HG03039 (cell line): ENCODE measurements around the gene CACNA2D3.

Experiments used
- ATAC-seq: cut with Tn5 transposase; IDR thresholded peaks from one replicate; pipeline ENCODE4 v1.9.1; 2021; ENCODE audit warnings: mild to moderate bottlenecking, moderate library complexity; ENCODE audit not compliant: unreplicated experiment

The CACNA2D3 gene

DNA sequence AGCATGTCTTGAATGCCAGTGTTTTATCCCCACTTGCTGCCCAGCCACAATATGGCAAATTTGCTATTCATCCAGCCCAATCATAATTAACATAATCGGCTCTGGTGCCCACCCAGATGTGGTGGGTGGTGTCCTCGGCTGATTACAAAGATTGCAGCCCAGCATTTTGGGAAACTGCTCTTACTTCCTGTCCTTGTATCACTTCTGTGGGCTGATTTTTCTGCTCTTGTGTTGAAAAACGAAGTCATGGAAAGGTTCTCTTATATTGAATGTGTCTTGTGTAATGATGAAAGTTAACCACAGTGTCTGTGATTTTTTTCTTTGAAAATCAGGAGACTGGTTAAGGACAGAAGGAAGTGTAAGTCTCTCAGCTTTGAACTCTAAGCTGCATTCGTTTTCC is 141.7 kb downstream of the CACNA2D3 start:
- no peak for ATAC-seq

DNA sequence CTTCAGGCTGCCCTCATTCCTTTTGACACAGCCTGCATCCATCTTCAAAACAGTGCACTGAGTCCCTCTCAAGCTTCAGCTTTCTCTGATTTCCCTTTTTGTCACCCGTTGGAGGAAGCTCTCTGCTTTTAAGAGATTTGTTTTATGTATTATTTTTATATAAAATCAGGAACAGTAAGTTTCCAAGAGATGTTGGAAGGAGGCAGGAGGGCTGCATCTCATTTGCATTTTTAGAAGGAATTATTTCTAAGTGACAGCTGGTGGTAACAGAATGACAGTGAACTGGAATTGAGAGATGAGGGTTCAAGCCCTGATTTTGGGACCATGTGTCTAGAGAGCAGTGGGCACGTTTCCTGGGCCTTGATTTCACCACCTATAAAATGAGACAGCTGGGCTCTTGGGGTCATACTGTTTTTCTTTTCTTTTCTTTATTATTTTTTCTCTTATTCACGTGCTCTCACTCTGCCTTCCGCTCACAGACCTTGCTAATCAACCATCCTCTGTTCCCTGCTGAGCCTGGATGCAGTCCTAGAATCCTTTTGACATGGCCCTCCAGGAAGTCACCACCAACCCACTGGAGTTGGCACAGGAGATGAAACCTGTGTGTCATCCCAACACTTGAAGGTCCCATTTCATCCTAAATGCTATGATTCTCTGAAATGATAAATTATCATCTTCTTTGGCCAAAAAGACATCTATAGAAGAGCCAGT is 148.6 kb downstream of the CACNA2D3 start:
- no peak for ATAC-seq

DNA sequence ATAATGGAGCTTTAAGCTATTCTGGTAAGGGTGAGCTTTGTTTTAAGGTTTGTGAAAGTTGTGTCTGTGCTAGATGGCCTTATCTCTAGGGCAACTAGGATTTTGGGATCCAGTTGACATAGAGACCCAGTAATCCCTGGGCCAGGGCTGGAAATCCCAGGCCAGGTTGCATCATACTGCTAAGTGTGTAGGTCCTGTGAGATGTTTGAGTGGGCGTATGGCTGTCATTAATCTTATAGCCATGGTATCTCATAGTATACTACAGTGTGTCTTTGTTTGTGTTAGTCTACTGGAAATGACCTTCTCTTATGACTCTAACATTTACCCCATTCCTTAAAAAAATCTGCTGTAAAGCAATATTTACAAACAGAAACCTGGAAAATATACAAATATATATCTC is 151.4 kb downstream of the CACNA2D3 start:
- no peak for ATAC-seq

DNA sequence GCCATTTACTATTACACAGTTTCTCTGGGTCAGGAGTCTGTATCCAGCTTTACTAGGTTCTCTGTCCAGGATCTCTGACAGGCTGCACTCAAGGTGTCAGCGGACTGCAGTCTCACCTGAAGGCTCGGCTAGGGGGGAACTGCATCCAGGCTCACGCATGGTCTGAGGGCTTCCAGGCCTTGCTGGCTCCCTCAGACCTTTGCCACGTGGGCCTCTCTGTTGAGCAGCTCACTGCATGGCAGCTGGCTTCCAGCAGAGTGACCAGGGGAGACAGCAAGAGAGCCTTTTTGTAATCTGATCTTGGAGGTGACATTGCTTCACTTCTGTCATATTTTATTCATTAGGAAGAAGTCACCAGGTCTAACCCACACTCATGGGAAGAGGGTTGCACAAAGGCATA is 152.3 kb downstream of the CACNA2D3 start:
- no peak for ATAC-seq

DNA sequence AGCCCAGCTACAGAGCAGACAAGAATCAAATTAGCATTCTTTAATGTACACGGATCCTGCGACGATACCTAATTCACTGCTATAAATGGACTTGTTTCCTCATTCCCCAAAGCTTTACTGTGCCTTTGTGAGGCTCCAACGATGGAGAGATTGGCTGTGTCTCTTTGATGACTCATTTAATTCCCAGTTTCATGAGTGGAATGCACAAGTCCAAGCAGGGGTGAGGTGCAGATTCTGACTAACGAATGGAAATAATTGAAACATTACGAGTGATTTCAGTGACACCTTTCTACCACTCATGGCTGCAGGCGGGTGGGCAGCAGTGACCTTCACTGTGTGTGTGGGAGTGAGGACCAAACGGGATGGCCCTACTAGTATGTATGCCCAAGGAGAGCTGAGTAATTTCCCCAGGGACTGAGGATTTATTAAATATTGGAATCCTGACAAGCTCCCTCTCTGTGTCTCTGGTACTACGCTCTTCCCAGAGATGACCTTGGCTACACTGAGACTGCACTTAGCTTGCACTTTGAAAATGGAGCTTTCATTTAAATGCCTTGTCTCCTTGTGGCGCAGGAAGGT is 156.7 kb downstream of the CACNA2D3 start:
- ATAC-seq, result no peak

DNA sequence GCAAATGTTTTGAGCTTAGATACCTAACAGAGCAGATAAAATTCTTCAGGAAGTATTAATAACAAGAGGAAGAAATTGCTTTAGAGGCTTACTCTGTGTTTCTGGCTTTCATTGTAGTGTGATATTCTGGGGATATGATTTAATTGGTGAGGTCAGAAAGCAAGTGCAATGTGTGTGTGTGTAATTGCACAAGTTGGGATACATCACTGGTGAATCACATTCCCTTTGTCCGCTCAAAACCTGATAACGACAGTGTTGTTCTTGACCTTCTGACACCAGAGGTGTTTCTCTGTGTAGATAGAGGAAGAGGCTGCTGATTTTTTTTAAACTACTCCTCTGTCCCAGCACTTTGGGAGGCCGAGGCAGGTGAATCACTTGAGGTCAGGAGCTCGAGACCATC is 161.1 kb downstream of the CACNA2D3 start:
- no peak for ATAC-seq

DNA sequence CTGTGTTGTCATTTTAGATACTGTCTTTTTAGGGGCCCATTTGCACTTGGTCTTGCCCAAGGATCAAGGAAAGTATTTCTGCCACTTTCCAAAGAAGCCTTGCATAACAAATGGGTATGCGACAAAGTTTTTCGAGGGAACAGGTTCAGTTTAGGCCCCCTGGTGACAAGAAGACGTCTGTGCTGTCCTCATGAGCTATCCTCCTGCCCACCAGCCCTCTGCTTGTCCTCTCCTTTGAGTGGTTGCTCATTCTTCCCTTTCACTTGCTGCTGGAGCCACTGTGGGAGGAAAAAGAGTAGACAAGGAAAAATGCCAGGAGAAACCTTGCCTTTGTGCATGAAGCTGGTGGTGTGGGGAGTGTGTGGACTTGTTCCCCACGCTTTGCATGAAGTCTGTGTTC is 171.9 kb downstream of the CACNA2D3 start:
- no peak for ATAC-seq

DNA sequence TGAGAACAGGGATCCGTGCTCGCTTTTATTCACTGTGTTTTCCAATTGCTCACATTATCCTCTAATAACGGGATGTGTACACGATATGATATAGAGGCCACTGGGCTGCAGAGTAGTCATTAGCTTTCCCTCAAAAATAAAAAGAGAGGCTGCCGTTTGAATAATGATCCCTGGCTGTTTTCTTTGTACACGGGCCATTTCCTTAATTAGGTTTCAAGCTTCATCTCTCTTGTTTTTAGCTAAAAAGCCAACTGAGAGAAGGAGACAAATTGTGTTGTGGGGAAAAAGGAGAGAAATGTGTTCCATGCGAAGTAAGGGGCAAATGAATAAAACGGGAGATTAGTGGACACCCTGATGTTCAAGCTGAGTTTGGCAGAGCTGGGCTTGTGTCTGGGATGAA is 174.2 kb downstream of the CACNA2D3 start:
- no peak for ATAC-seq

DNA sequence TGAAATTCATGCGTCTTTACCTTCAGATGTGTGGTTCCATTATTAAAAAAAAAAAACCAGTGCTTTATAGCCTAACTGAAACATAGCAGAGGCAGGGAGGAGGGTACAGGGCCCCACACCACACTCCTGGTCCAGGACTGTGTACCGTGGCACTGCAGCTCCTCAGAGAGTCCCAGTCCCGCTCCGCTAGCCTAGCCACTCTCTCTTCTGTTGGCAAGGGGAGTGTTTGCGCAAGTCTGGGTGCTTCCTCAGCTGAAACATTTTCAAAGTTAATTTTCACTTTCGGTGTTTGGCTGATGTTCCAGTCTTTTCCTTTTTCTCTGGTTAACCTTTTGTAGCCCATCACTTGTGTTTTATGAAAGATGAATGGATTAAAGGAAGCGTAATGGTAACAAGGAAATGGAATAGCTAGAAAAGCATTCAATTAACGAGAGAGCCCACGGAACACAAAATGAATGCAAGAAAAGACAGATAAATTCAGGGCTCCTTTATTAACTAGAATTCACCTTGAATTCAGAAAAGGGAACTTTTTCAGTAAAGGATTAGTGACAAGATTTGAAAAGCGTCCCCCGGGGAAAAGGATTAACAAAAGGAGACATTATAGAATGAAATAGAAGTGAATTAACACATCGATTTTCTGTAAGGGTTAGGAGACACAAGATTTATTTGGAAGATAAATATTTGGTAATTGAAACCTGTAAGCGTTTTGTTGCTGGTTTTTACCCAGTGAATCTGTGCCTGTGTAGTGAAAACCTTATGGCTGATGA is 177.0 kb downstream of the CACNA2D3 start:
- ATAC-seq, result no peak

DNA sequence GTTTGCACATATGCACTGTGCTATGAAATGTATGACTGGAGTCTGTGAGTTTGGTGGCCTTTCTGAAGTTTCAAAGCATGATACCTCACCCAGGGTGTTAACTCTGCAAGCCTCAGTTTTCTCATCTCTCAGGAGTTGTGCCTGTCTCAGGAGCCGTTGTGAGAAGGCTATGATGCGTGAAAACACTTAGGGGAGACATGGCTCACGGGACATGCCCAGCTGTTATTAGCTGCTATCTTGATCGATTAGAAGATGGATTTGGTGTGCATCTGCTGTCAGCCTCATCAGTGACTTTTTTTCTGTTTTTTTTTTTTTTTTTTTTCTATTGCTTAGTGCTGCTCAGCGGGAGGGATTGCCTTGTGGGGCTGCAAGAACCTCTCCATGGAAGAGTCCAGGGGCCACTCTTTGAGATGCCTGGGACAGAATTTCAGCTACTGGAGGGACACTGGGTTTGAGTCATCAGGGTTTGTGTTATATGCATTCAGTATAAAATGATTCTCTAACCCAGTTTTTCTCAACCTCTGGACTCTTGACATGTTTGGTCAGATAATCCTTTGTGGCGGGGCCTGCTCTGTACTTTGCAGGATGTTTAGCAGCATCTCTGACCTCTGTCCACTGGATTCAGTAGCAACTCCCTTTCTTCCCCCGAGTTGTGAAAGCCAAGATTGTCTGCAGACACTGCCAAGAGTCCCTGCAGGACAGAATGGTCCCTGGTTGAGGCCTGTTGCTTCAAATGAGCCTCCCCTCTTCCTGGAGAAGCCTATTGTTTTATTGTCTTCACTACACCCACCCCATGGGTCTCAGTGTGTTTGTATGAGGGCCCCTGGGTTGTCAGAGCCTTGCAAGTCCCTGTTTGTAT is 181.4 kb downstream of the CACNA2D3 start:
- ATAC-seq, result no peak

DNA sequence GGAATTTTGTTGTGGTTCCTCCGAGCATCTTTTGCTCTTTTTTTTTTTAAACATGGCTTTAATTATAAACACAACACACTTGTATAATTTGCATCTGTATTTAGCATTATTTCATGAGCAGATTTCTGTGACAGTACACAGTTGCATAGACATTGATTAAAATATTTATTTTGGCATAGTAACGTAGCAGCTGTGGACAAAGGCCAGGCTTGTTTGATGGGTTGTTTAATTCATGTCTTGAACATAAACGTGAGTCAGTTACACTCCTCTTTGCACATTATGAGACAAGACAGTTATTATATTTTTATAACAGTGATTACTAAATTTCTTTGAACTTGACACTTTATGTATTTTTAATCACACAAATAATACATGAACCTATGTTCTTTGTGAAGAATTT is 182.5 kb downstream of the CACNA2D3 start:
- ATAC-seq, result no peak

DNA sequence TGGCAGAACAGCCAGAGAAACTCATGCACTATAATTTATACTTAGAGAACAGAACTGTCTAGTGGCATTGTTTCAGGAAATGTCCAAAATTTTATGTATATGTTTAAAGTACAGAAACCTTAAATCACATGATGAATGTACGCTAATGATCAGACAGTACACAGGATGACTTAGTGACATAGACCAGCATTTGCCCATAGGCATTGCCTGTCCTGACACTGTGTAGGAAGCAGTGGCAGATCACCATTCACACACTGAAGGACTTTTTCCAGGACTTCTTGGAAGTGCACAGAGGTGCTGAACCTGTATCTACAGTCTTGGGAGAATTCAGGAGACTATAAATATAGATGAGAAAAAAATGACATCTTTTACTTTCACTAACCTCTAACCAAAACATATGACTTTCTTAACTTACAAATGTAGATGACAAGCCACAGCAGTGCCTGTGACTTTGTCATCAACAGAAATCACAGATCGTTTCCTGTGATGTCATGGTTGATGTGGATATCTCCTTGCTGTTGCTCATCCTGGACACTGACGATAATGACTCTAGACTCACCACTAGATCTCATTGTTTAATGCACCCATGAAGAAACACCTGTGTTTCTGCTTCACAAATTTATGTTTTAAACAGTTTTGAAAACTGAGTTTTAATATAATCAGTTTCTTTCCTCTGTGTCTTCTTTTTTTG is 183.2 kb downstream of the CACNA2D3 start:
- no peak for ATAC-seq

DNA sequence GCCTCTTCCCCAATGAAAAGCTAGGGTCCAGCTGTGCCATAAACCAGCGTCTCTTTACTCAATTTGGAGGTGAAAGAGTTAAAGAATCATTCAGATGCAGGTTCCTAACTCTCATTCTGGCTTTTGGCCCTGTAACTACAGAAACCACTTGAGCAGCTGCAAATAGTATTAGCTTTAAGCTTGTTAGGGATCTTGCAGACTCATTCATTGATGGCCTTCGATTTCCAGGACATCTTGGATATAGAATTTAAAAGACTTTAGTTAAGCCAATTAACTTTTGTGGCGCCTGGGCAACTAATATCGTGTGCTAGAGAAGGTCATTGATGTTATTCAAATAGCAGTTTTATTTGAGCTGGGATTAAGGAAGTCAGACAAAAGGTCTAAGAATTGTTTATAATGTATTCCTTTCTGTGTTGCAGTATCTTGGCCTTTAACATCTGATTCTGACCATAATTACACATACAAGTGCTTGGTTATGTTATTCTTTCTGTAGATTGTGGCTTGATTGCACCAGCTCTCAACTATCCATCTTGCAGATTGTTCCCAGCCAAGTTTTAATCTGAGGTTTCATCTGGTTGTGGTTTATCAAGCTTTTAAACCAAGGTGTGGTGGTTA is 185.3 kb downstream of the CACNA2D3 start:
- ATAC-seq, result no peak

DNA sequence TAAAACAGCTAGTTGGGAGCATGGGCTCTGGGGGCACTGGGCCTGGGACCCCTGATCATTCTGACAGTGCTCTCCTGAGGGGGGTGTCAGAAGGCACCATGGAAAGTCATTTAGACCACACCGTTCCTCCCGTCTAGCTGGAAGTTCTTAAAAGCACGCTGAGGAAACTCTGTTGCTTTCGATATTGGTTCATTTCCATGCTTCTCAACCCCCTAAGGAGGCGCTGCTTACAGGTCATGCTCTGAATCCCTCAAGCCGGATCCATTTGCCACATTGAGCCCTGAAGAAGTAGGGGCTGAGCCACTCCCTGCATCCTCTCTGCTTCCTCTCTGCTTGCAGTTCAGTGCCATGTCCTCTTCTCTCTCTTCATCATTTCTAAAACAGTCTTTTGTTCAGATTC is 187.2 kb downstream of the CACNA2D3 start:
- no peak for ATAC-seq

DNA sequence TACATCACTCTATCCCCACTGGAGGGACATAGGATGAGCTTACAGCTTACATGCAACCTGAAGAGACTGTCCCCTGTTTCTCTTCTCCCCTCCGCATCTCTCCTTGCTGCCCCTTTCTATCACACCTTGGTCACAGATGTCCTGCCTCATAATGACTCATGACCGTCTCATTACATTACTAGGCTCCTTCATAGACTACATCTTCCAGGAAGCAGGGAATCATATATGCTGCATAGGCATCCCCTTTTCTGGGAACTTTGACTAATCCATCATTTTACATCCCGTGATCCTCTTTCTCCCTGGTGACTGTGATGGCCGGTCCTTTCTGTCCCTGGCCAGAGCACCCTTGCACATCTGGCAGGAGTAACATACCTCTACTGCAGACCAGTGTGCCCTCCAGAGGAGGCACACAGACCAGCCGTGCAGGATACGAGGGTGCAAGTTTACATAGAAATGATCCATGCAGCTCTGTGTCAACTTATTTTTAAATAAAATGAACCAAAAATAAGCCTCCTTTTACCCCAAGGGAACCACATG is 188.9 kb downstream of the CACNA2D3 start:
- ATAC-seq, result no peak

DNA sequence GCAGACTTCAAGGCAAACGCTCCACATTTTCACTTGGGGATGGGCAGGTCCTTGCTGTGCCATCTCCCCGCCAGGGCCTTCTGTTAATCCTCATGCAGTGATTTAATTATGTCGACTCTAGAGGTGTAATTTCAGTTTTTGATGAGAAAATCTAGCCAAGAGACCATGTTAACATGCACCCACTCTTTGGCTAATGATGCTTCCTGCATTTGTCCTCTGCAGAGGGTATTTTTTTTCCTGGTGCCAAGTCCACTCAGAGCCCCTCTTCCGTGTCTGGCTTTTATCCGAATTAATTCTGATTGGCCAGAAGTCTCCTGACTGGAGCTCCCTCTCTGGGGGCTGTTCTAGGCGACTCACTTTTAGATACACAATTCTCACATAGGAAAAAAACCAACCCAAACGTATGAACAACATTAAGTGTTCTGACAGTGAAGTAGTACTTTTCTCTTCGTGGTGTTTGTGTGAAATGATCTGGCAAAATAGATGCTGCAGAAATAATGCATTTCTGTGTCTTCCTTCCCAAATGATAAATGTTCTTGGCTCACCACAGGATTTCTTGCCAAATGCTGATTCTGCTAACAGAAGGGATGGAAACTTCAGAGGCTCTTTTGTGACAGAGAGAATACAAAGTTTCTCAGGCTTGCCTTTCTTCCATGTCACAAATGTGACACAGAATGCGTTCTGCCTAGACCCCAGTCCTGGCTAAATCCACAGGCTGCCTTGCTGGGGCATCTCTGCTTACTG is 190.0 kb downstream of the CACNA2D3 start:
- no peak for ATAC-seq

DNA sequence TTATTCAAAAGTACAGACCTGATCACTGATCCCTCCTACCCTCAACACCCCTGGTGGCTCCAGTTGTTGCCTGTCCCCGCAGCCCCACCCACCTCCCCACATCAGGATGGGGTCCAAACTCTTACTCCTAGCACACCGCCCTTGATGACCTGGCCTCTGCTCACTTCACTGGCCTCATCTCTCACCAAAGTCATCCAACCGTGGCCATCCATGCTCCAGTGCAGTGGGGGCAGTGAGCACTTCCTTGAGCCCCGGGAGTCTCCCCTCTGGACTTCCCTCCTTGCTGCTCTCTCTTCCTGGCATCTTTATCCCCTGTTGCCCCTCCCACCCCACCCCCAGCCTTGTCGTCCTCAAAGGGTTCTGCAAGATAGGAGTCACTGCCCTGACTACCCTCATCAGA is 191.1 kb downstream of the CACNA2D3 start:
- ATAC-seq, result no peak

DNA sequence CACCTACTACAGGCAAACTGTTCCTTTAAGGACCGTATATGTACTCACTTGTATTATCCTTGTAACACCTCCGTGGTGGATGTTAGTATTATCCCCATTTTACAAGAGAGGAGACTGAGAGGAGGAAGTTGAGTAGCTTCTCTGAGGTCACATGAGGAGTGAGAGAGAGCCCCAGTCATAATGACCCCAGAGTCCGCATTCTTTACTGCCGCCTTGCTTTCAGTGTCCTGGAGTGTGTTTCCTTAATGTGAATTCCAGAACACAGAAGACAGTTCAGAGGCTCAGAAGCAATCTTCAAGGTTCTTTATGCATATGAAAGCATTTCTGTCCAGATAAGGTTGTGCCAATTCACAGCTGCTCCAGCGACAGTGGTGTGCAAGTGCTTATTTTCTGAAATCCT is 199.2 kb downstream of the CACNA2D3 start:
- ATAC-seq, result no peak

DNA sequence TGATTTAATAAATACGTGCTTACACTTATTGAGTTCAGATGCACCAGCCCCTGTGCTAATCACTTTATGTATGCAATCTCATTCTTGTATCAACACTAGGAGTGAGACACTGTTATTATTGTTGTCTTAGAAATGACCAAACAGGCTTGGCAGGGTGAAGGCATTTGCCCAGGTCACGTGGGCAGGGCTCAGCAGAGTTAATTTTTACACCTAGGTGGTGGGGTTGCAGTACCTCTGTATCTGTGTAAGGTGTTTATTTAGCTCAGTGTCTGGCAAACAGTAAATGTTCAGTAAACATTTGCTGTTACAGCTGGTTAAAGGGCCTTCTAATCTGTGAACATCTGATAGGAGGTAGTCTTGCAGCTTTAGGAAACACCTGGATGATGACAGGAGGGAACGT is 200.0 kb downstream of the CACNA2D3 start:
- no peak for ATAC-seq
